ENCODE results near the gene SDK2. TPM values are rescaled to one million over a fixed set of nuclear protein-coding genes. Genes with fewer than 3 reads are reported as not detected.

The SDK2 gene
- total RNA-seq, 3 donors from 2014 or later (not counting 1 experiment from before 2014, with no cell fraction given) = 0.41 to 0.90 (median 0.49) TPM

GRCh38 chr17:73621685-73622084 lies 22.6 kb downstream of the SDK2 start:
- ATAC-seq (no peak), DNase-seq (no peak)
- Mint-ChIP-seq H3K4me1 (no peaks in the 10 kb centered on the region), H3K4me3 (no peak overlapping the region), H3K27ac (no peak overlapping the region), H3K27me3 (ENCODE audit: low read depth in 2 of 2) (peaks cover 1 to 9% of the 10 kb centered on the region in 2 donors), H3K36me3 (no peaks in the 10 kb centered on the region), H3K9me3 (no peaks in the 10 kb centered on the region)
- no peak overlapping the region for H3K4me3 ChIP-seq (ENCODE audit: low read length)
- H3K4me1 ChIP-seq (ENCODE audit: control insufficient read depth, insufficient read depth, low read length) = no peaks in the 10 kb centered on the region
- WGBS (ENCODE audit: insufficient coverage) = 92% methylated on average over 2 of the region's 2 CpGs
- H3K27me3 ChIP-seq (ENCODE audit: control insufficient read depth, insufficient read depth, low read length) = no peaks in the 10 kb centered on the region
- peaks cover 3% of the 10 kb centered on the region for H3K9me3 ChIP-seq (ENCODE audit: control insufficient read depth, insufficient read depth, low read length)
- TF ChIP-seq CTCF (IDR thresholded peaks at IDR 0.05) = no peak
- H3K36me3 ChIP-seq (ENCODE audit: control insufficient read depth, insufficient read depth, low read length) = no peaks in the 10 kb centered on the region
- no peak overlapping the region for H3K27ac ChIP-seq (ENCODE audit: low read length)
- intact Hi-C loops (cut with micrococcal nuclease) = no loop called here

- no peak for TF ChIP-seq CTCF (IDR thresholded peaks at IDR 0.05)
- peaks cover 3% of the 10 kb centered on the region for H3K9me3 ChIP-seq (ENCODE audit: control insufficient read depth, insufficient read depth, low read length)
- H3K27me3 ChIP-seq (ENCODE audit: control insufficient read depth, insufficient read depth, low read length) = no peaks in the 10 kb centered on the region
- no peaks in the 10 kb centered on the region for H3K9me3 Mint-ChIP-seq
- ATAC-seq (no peak), DNase-seq (no peak)
- WGBS (ENCODE audit: insufficient coverage) = 78% methylated on average over 3 of the region's 3 CpGs
- no peak overlapping the region for H3K27ac ChIP-seq (ENCODE audit: low read length)
- H3K4me3 ChIP-seq (ENCODE audit: low read length) = no peak overlapping the region
- H3K27ac Mint-ChIP-seq = no peak overlapping the region
- no peaks in the 10 kb centered on the region for H3K4me1 ChIP-seq (ENCODE audit: control insufficient read depth, insufficient read depth, low read length)
- intact Hi-C loops (cut with micrococcal nuclease) = no loop called here
- no peak overlapping the region for H3K4me3 Mint-ChIP-seq
- H3K36me3 ChIP-seq (ENCODE audit: control insufficient read depth, insufficient read depth, low read length) = no peaks in the 10 kb centered on the region
- H3K36me3 Mint-ChIP-seq = no peaks in the 10 kb centered on the region
- no peaks in the 10 kb centered on the region for H3K4me1 Mint-ChIP-seq
- H3K27me3 Mint-ChIP-seq (ENCODE audit: low read depth in 2 of 2) = peaks cover 8 to 18% of the 10 kb centered on the region in 2 donors
Measured at GRCh38 chr17:73620414-73620813, 23.8 kb downstream of the SDK2 start.

- H3K36me3 Mint-ChIP-seq = no peaks in the 10 kb centered on the region
- Histone ChIP-seq H3K4me1 (ENCODE audit: control insufficient read depth, insufficient read depth, low read length) (no peaks in the 10 kb centered on the region), H3K4me3 (ENCODE audit: low read length) (no peak overlapping the region), H3K9me3 (ENCODE audit: control insufficient read depth, insufficient read depth, low read length) (peaks cover 3% of the 10 kb centered on the region), H3K27ac (ENCODE audit: low read length) (no peak overlapping the region), H3K36me3 (ENCODE audit: control insufficient read depth, insufficient read depth, low read length) (no peaks in the 10 kb centered on the region), H3K27me3 (ENCODE audit: control insufficient read depth, insufficient read depth, low read length) (no peaks in the 10 kb centered on the region)
- intact Hi-C loops (cut with micrococcal nuclease) = no loop called here
- H3K4me1 Mint-ChIP-seq = no peaks in the 10 kb centered on the region
- DNase-seq (no peak), ATAC-seq (no peak)
- TF ChIP-seq CTCF (IDR thresholded peaks at IDR 0.05) = no peak
- H3K4me3 Mint-ChIP-seq = no peak overlapping the region
- H3K27me3 Mint-ChIP-seq (ENCODE audit: low read depth in 2 of 2) = peaks cover 8 to 15% of the 10 kb centered on the region in 2 donors
- no peak overlapping the region for H3K27ac Mint-ChIP-seq
- WGBS (ENCODE audit: insufficient coverage) = 94% methylated on average over 5 of the region's 5 CpGs
- H3K9me3 Mint-ChIP-seq = no peaks in the 10 kb centered on the region
Measured at GRCh38 chr17:73617501-73617900, 26.7 kb downstream of the SDK2 start.

- no peak for TF ChIP-seq CTCF (IDR thresholded peaks at IDR 0.05)
- Mint-ChIP-seq H3K4me3 (no peak overlapping the region), H3K27ac (no peak overlapping the region), H3K9me3 (no peaks in the 10 kb centered on the region), H3K36me3 (no peaks in the 10 kb centered on the region), H3K27me3 (ENCODE audit: low read depth in 2 of 2) (peaks cover 8 to 15% of the 10 kb centered on the region in 2 donors), H3K4me1 (no peaks in the 10 kb centered on the region)
- DNase-seq = no peak
- ATAC-seq = no peak
- no peaks in the 10 kb centered on the region for H3K4me1 ChIP-seq (ENCODE audit: control insufficient read depth, insufficient read depth, low read length)
- no peaks in the 10 kb centered on the region for H3K36me3 ChIP-seq (ENCODE audit: control insufficient read depth, insufficient read depth, low read length)
- H3K27me3 ChIP-seq (ENCODE audit: control insufficient read depth, insufficient read depth, low read length) = no peaks in the 10 kb centered on the region
- H3K9me3 ChIP-seq (ENCODE audit: control insufficient read depth, insufficient read depth, low read length) = peaks cover 3% of the 10 kb centered on the region
- 85% methylated on average over 8 of the region's 8 CpGs for WGBS (ENCODE audit: insufficient coverage)
- no peak overlapping the region for H3K4me3 ChIP-seq (ENCODE audit: low read length)
- no peak overlapping the region for H3K27ac ChIP-seq (ENCODE audit: low read length)
- intact Hi-C loops (cut with micrococcal nuclease) = no loop called here
Measured at GRCh38 chr17:73616873-73617404, 27.3 kb downstream of the SDK2 start.
